ENCODE measurements around the gene AKT1S1. TPM values are rescaled to one million over a fixed set of nuclear protein-coding genes. Genes with fewer than 3 reads are reported as not detected.

AKT1S1 gene
- total and polyA plus RNA-seq, 3 donors from 2014 or later, result 35.0 to 42.8 (median 35.7) TPM

- Histone ChIP-seq H3K4me1 (peaks cover 4% of the 10 kb centered on the region), H3K9me3 (no peaks in the 10 kb centered on the region), H3K4me3 (no peak overlapping the region), H3K27me3 (no peaks in the 10 kb centered on the region), H3K36me3 (ENCODE audit: low read depth, missing control alignments) (peaks cover 3% of the 10 kb centered on the region), H3K27ac (no peak overlapping the region)
- TF ChIP-seq, protein P1, sequence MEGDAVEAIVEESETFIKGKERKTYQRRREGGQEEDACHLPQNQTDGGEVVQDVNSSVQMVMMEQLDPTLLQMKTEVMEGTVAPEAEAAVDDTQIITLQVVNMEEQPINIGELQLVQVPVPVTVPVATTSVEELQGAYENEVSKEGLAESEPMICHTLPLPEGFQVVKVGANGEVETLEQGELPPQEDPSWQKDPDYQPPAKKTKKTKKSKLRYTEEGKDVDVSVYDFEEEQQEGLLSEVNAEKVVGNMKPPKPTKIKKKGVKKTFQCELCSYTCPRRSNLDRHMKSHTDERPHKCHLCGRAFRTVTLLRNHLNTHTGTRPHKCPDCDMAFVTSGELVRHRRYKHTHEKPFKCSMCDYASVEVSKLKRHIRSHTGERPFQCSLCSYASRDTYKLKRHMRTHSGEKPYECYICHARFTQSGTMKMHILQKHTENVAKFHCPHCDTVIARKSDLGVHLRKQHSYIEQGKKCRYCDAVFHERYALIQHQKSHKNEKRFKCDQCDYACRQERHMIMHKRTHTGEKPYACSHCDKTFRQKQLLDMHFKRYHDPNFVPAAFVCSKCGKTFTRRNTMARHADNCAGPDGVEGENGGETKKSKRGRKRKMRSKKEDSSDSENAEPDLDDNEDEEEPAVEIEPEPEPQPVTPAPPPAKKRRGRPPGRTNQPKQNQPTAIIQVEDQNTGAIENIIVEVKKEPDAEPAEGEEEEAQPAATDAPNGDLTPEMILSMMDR (IDR thresholded peaks at IDR 0.05), result no peak
- no peak for TF ChIP-seq POLR2A (IDR thresholded peaks at IDR 0.05)
- 92 to 95% methylated on average over 11 to 12 of the region's 12 CpGs for WGBS, 2 donors
- no peak for DNase-seq
- intact Hi-C loops (cut with DNase I; ENCODE audit: low total_unique reads), result no loop called here
Observed at GRCh38 chr19:49830766-49831165, 46.4 kb downstream of the AKT1S1 start.

DNA sequence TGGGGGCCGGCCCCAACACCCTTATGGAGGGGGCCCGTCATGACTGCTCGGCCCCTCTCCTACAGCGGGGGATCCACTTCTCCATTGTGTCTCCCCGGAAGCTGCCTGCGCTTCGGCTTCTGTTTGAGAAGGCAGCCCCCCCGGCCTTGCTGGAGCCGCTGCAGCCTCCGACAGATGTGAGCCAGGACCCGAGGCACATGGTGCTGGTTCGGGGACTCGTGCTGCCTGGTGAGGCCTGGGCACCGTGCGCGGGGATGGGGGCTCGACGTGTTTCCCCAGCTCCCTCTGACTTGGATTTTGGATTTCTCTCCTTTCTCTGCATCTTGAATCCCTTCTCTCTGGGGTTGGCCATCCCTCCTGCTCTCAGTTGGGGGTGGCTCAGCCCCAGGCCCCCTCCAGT lies 47.4 kb downstream of the AKT1S1 start:
- H3K4me3 ChIP-seq, result no peak overlapping the region
- no peak overlapping the region for H3K27ac ChIP-seq
- no peak for DNase-seq
- H3K9me3 ChIP-seq, result no peaks in the 10 kb centered on the region
- TF ChIP-seq, protein P1 (IDR thresholded peaks at IDR 0.05), result no peak
- no peak for TF ChIP-seq POLR2A (IDR thresholded peaks at IDR 0.05)
- peaks cover 4% of the 10 kb centered on the region for H3K4me1 ChIP-seq
- H3K36me3 ChIP-seq (ENCODE audit: low read depth, missing control alignments), result peaks cover 3% of the 10 kb centered on the region
- WGBS, 2 donors, result 94 to 100% methylated on average over 7 to 18 of the region's 18 CpGs
- no peaks in the 10 kb centered on the region for H3K27me3 ChIP-seq
- intact Hi-C loops (cut with DNase I; ENCODE audit: low total_unique reads), result no loop called here

GRCh38 chr19:49829200-49829599 lies 48.0 kb downstream of the AKT1S1 start:
- Histone ChIP-seq H3K36me3 (ENCODE audit: low read depth, missing control alignments) (peaks cover 3% of the 10 kb centered on the region), H3K27ac (no peak overlapping the region), H3K4me1 (peaks cover 4% of the 10 kb centered on the region), H3K4me3 (no peak overlapping the region), H3K9me3 (no peaks in the 10 kb centered on the region), H3K27me3 (no peaks in the 10 kb centered on the region)
- DNase-seq, result no peak
- intact Hi-C loops (cut with DNase I; ENCODE audit: low total_unique reads), result no loop called here
- TF ChIP-seq, protein P1 (IDR thresholded peaks at IDR 0.05), result no peak
- no peak for TF ChIP-seq POLR2A (IDR thresholded peaks at IDR 0.05)
- 87% methylated on average over 7 to 8 of the region's 8 CpGs for WGBS, 2 donors

DNA sequence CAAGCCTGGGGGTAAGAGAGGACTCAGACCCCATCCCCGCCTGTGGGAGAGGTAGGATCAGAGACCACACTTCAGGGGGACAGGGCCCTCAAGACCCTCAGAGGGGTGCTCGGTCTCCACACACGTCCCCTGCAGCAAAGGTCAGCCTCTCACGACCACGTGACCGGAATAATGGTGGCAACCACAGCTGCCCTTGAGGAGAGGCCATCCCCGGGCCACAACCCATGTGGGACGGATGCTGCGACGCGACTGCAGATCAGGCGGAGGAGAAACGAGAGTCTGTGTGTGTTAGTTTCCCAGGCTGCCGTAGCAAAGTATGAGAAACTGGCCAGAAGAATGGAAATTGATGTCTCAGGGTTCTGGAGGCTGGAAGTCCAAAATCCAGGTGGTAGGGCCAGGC lies 50.1 kb downstream of the AKT1S1 start:
- intact Hi-C loops (cut with DNase I; ENCODE audit: low total_unique reads), result no loop called here
- no peaks in the 10 kb centered on the region for H3K9me3 ChIP-seq
- 80 to 94% methylated on average over 9 to 14 of the region's 14 CpGs for WGBS, 2 donors
- H3K36me3 ChIP-seq (ENCODE audit: low read depth, missing control alignments), result no peaks in the 10 kb centered on the region
- H3K27me3 ChIP-seq, result no peaks in the 10 kb centered on the region
- no peak overlapping the region for H3K27ac ChIP-seq
- no peak for TF ChIP-seq POLR2A (IDR thresholded peaks at IDR 0.05)
- TF ChIP-seq, protein P1 (IDR thresholded peaks at IDR 0.05), result no peak
- peaks cover 13% of the 10 kb centered on the region for H3K4me1 ChIP-seq
- no peak overlapping the region for H3K4me3 ChIP-seq
- DNase-seq, result no peak

- Histone ChIP-seq H3K36me3 (ENCODE audit: low read depth, missing control alignments) (no peaks in the 10 kb centered on the region), H3K9me3 (no peaks in the 10 kb centered on the region), H3K27ac (no peak overlapping the region), H3K4me3 (no peak overlapping the region), H3K27me3 (no peaks in the 10 kb centered on the region), H3K4me1 (peaks cover 25% of the 10 kb centered on the region)
- intact Hi-C loops (cut with DNase I; ENCODE audit: low total_unique reads), result no loop called here
- TF ChIP-seq POLR2A (IDR thresholded peaks at IDR 0.05), result no peak
- TF ChIP-seq, protein P1 (IDR thresholded peaks at IDR 0.05), result no peak
- 76 to 79% methylated on average over 6 of the region's 6 CpGs for WGBS, 2 donors
- no peak for DNase-seq
Observed at GRCh38 chr19:49824662-49825061, 52.5 kb downstream of the AKT1S1 start.
